ENCODE data around the gene NOS1.

NOS1 gene

DNA sequence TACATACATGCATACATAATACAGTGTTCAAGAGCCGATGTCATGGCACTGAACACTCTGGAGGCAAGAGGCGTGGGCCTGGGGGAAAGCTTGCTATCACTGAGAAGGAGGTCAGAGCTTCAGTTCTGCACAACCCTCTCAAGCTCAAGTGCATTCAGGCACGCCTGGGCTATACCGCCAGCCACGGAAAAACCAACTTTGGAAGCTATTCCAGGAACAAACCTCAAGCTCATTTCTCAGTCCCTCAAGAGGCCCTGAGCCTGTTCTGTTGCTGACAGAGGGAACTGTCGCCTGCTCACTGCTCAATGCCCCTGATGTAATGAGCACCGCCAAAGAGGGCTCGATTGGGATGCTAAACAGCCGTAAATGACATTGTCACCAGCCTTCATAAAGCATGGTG lies 9.2 kb downstream of the NOS1 start:
- Mint-ChIP-seq H3K27ac (no peak overlapping the region), H3K4me3 (no peak overlapping the region), H3K4me1 (no peaks in the 10 kb centered on the region), H3K36me3 (no peaks in the 10 kb centered on the region), H3K27me3 (no peaks in the 10 kb centered on the region), H3K9me3 (no peaks in the 10 kb centered on the region)

DNA sequence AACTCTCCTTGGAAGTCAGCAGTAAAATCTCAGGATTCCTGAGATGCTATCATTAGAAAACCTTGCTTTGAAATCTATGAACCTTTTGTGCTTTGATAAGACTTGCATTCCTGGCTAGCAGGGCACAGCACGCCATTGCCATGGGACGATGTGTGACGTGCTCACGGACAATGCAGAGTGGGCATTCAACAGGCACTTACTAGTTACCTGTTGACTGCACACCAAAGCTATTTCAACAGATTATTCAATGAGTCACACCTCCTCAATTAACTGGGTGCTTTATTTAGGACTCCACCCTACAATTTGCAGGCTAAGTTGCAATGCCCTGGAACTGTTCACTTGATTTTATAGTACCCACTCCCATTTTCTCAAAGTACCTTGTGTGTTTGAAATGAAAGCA lies 11.3 kb downstream of the NOS1 start:
- Mint-ChIP-seq H3K9me3 (no peaks in the 10 kb centered on the region), H3K4me1 (no peaks in the 10 kb centered on the region), H3K4me3 (no peak overlapping the region), H3K36me3 (no peaks in the 10 kb centered on the region), H3K27ac (no peak overlapping the region), H3K27me3 (no peaks in the 10 kb centered on the region)

DNA sequence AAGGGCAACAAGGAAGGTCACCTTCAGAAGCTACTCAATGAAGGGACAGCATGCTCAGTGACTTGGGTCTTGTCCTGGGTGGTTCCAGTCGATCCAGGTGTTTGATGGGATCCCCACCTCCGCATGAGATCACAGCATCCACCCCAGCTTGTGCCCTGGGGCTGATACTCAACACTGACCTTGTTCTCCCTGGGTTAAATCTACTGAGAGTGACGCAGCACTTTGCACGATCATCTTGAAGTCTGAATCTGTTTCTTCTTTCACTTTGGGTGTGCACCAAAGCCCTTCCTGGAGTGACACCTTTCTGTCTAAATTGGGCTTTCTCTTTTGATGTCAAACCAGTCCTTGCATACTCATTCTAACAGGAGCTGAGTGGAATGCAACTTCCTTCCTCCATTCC lies 13.8 kb downstream of the NOS1 start:
- H3K4me3 Mint-ChIP-seq = no peak overlapping the region
- H3K36me3 Mint-ChIP-seq = no peaks in the 10 kb centered on the region
- H3K4me1 Mint-ChIP-seq = no peaks in the 10 kb centered on the region
- no peak overlapping the region for H3K27ac Mint-ChIP-seq
- H3K9me3 Mint-ChIP-seq = no peaks in the 10 kb centered on the region
- H3K27me3 Mint-ChIP-seq = no peaks in the 10 kb centered on the region

DNA sequence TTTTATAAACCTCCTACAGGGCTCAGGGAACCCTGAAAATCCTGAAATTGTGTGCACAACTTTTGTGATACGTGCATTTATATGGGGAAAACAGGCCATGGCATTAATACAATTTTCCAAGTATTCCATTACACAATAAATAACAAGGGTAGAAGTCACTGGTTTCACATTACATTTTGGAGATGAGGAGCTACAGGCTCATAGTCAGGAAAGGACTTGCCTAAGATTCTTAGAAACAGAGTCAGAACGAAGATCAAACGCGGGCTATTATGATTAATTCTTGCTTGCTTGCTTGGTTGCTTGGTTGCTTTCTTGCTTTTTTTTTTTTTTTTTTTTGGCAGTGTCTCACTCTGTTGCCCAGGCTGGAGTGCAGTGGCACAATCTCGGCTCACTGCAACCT lies 16.7 kb downstream of the NOS1 start:
- no peaks in the 10 kb centered on the region for H3K9me3 Mint-ChIP-seq
- no peaks in the 10 kb centered on the region for H3K4me1 Mint-ChIP-seq
- H3K36me3 Mint-ChIP-seq = no peaks in the 10 kb centered on the region
- no peak overlapping the region for H3K27ac Mint-ChIP-seq
- H3K27me3 Mint-ChIP-seq = peaks cover 2% of the 10 kb centered on the region
- H3K4me3 Mint-ChIP-seq = no peak overlapping the region

DNA sequence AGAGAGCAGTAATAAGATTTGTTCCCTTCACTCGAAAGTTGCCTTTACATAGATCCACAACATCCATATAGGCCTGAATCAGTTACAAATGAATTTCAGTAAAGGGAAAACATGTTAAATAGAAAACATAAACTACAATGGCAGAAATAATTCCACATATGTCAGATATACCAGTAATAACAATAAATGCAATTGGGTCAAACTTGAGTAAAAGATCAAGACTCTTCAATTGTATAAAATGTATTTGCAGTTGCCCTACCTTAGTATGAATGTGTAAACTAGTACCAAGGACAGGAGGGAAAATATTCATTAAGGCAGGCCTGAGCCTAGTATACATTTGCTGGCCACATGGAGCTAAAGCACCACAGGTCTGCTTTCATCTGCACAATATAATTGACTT lies 17.6 kb downstream of the NOS1 start:
- Mint-ChIP-seq H3K27ac (no peak overlapping the region), H3K27me3 (peaks cover 4% of the 10 kb centered on the region), H3K4me1 (no peaks in the 10 kb centered on the region), H3K36me3 (no peaks in the 10 kb centered on the region), H3K9me3 (no peaks in the 10 kb centered on the region), H3K4me3 (no peak overlapping the region)

DNA sequence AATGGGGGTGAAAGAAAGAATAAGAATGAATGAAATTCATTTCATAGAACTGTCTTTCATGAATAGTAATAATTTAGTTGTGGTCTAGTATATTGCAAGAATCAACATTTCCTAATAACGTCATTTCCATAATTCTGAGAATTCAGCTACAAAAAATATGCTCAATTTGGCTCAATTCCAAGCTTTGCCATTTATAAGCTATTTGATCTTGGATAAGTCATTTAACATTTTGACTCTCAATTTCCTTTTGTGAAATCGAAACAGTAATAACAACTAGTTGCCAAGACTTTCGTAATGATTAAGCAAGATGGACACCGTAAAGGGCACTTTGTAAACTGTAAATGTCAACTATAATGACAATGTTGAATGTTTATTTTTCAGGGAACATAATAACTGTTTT lies 18.1 kb downstream of the NOS1 start:
- H3K4me1 Mint-ChIP-seq = no peaks in the 10 kb centered on the region
- H3K9me3 Mint-ChIP-seq = no peaks in the 10 kb centered on the region
- H3K27ac Mint-ChIP-seq = no peak overlapping the region
- H3K27me3 Mint-ChIP-seq = peaks cover 4% of the 10 kb centered on the region
- no peak overlapping the region for H3K4me3 Mint-ChIP-seq
- no peaks in the 10 kb centered on the region for H3K36me3 Mint-ChIP-seq

DNA sequence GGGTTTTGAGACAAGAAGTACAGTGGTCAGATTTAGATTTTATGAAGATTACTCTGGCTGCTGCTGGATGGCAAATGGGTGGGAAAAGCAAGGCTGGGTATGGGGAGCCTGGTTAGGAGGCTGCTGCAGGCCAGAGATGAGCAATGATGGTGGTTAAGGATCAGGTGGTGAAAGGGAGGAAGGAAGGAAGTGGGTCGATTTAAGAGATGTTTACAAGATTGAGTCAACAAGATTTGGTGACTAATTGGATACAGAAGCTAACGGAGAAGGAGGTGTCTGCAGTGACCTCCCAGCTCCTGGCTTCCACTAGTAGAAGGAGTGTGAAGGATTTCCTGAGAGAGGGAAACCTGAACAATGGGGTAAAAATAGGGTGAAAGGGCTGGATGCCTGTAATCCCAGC lies 18.7 kb downstream of the NOS1 start:
- no peaks in the 10 kb centered on the region for H3K9me3 Mint-ChIP-seq
- H3K4me1 Mint-ChIP-seq = no peaks in the 10 kb centered on the region
- no peak overlapping the region for H3K27ac Mint-ChIP-seq
- peaks cover 4% of the 10 kb centered on the region for H3K27me3 Mint-ChIP-seq
- H3K36me3 Mint-ChIP-seq = no peaks in the 10 kb centered on the region
- H3K4me3 Mint-ChIP-seq = no peak overlapping the region

DNA sequence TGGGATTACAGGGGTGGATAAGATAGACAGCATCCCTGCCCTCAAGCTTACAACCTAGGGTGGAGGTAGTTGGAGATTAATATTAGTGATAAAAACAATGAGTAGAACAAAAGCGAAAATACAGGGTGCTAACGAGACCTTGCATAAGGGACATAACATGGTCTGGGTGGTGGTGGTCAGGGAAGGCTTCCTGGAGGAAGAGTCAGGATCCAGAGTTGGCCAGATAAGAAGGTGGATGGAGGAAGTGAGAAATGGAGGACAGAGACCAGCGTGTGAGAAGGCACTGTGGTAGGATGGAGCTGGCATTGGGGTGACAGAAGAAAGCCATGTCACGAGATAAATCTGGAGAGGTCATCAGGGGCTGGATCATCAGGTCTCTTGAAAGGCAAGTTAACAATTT lies 19.2 kb downstream of the NOS1 start:
- Mint-ChIP-seq H3K36me3 (no peaks in the 10 kb centered on the region), H3K27me3 (peaks cover 4% of the 10 kb centered on the region), H3K4me1 (no peaks in the 10 kb centered on the region), H3K9me3 (no peaks in the 10 kb centered on the region), H3K4me3 (no peak overlapping the region), H3K27ac (no peak overlapping the region)

DNA sequence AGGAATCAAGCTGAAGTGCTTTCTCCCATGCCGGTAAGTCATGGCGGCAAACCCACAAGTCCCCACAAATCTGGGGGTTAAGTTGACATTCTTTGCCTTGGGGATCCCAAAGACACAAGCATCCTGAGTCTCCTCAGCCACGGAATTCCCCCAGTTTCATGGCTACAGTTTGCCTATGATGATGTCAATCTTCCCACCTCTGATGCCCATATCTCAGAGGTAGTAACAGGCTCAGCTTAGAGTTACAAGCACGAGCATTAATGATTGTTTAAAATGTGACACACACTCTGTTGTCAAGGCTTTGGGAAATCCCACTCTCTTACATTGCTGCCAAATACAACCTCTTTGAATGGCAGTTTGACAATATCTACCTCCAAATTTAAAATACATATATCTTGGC lies 22.3 kb downstream of the NOS1 start:
- no peak overlapping the region for H3K27ac Mint-ChIP-seq
- H3K9me3 Mint-ChIP-seq = no peaks in the 10 kb centered on the region
- H3K27me3 Mint-ChIP-seq = peaks cover 7% of the 10 kb centered on the region
- no peaks in the 10 kb centered on the region for H3K36me3 Mint-ChIP-seq
- H3K4me3 Mint-ChIP-seq = no peak overlapping the region
- no peaks in the 10 kb centered on the region for H3K4me1 Mint-ChIP-seq

DNA sequence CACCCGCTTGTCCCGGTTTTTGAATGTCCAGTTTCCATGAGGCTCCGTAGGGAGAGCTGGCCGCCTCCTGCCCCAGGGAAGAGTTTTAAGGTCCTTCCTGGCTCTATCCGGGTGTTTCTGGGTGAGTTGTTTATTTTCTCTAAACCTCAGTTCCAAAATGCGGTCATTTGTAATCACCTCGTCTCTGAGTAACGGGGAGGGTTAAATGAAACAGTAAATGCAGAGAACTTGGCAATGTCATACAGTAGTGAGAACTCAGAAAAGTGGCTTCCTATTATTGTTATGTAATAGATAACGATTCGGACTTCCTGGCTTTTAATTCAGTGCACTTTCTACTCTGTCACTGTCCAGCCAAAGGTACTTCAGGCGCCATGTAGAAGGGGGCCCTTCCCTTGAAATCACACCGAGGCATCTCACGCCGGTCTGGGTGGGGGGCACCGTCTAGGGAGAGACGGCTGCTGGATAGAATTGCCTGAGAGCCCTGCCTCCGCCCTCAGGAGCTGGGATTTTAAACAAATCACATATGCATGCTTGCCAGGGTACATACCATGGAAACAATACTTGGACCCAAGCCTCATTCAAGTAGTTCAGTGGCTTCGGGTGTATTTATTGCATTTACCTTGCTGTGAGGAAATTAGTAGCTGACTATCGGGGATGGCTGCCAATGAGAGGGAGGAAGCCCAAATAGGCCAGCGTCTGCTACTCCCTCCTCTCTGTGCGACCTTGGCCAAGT lies 26.4 kb downstream of the NOS1 start:
- Mint-ChIP-seq H3K27me3 (peaks cover 10% of the 10 kb centered on the region), H3K36me3 (no peaks in the 10 kb centered on the region), H3K27ac (no peak overlapping the region)

DNA sequence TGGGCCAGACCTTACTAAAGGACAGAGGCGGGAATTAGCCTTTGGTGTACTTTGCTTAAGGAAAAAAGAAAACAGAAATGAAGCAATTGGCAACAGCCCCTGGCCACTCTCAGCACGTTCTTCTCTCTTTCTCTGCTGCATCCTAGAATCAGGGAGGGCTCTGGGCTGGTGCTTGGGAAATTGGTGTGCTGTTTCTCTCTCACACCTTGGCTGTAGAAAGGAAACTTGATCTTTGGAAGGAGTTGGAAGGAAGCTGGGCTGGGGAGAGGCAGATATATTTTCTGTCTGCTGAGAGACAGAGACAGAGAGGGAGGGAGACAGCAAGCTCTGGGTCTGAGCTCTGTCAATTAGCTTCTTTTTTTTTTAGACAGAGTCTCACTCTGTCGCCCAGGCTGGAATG lies 27.4 kb downstream of the NOS1 start:
- Mint-ChIP-seq H3K4me1 (no peaks in the 10 kb centered on the region), H3K4me3 (no peak overlapping the region), H3K9me3 (no peaks in the 10 kb centered on the region), H3K27me3 (peaks cover 8% of the 10 kb centered on the region), H3K27ac (no peak overlapping the region), H3K36me3 (no peaks in the 10 kb centered on the region)

More for the DNA sequence above, 26.4 kb downstream of the NOS1 start:
- Mint-ChIP-seq H3K4me1 (no peaks in the 10 kb centered on the region), H3K4me3 (no peak overlapping the region), H3K9me3 (no peaks in the 10 kb centered on the region)

DNA sequence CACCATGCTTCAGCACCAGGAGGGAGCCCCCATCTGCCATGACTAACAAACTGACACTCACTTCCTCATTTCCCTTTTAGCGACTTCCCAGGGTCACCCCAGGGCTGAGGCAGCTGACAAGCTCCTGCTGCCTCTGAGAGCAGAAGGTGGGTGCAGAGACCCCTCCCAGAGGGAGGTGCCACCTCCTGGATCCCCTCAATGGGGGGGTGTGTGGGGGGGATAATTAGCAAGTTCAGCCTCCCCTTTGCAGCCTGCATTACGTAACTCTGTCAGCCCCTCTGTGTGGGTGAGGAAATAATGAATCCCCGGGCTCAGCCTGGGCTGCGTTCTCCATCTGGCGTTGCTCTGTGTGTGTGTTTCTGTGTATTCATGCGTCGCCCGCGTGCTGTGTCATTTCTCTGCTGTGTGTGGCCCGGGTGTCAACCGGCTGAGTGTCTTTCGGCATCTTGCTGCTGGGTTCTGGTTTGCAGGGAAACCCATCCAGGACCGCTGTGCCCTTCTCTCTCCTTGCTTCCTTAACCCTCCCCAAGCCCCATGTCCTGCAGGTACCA lies 28.0 kb downstream of the NOS1 start:
- H3K36me3 Mint-ChIP-seq = no peaks in the 10 kb centered on the region
- H3K4me3 Mint-ChIP-seq = no peak overlapping the region
- peaks cover 12% of the 10 kb centered on the region for H3K27me3 Mint-ChIP-seq
- H3K27ac Mint-ChIP-seq = no peak overlapping the region
- no peaks in the 10 kb centered on the region for H3K9me3 Mint-ChIP-seq
- H3K4me1 Mint-ChIP-seq = no peaks in the 10 kb centered on the region

DNA sequence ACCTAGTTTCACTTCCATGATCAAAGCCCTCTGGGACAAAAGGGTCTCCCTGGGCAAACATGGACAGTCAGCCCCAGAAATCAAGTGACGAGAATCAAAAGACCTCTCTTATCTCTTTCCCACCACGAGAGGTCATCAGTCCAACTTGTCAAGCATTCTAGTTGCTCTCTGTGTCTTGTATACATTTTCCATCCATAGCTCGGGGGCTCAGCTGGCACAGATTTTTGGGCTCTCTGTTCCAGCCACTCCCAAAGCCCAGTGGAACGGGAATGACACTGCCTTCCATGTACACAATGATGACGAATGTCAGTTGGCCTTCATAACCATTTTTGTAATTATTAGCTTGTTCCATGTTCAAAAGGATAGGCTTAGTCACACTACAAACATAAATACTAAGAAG lies 29.7 kb downstream of the NOS1 start:
- Mint-ChIP-seq H3K4me1 (no peaks in the 10 kb centered on the region), H3K36me3 (no peaks in the 10 kb centered on the region), H3K4me3 (no peak overlapping the region), H3K27ac (no peak overlapping the region), H3K9me3 (no peaks in the 10 kb centered on the region), H3K27me3 (peaks cover 13% of the 10 kb centered on the region)

DNA sequence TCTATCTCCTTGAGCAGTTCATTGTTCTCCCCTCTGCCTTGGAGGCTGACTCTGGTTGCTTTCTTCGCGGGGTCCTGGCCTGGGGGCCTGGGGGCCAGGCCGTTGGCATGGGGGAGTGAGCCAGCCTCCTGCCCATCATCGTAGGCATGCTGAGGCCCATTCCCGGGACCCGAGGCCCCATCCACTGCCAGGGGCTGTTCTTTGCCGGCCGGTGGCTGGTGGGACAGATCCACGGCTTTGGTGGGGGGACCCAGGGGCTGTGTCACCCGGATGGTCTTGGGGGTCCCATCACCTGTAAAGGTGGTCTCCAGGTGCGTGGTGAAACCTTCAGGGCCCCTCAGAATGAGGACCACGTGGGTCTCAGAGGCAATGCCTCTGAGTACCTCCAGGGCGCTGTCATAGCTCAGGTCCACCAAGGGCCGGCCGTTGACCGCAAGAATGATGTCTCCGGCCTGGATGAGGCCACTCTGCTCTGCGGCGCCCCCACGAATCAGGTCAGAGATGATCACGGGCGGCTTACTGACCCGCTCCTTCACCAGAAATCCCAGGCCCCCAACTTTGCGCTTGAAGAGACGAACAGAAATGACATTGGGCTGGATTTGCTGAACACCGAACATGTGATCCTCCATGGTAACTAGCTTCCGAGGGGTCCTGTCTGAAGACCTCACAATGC lies 30.8 kb downstream of the NOS1 start:
- H3K4me1 Mint-ChIP-seq = no peaks in the 10 kb centered on the region
- H3K27me3 Mint-ChIP-seq = peaks cover 13% of the 10 kb centered on the region
- no peak overlapping the region for H3K27ac Mint-ChIP-seq
- H3K4me3 Mint-ChIP-seq = no peak overlapping the region
- H3K9me3 Mint-ChIP-seq = no peaks in the 10 kb centered on the region
- H3K36me3 Mint-ChIP-seq = no peaks in the 10 kb centered on the region

DNA sequence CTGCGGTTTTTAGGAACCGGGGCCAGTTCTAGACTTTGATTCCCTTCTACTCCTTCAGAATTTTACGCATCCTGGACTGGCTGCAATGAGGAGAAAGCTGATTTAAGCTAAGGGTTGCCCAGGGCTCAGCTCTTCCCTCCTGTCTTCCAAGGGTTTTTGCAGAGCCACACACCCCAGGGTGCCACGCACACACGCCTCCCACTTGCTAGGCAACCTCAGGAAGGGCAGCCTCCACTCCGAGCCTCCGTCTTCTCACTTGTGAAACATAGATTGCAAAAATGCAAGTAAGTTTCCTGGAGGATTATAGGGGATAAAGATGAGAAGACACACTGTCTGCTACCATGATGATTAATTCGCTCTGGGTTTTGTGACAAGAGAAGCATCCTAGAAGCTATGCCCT lies 31.7 kb downstream of the NOS1 start:
- no peak overlapping the region for H3K27ac Mint-ChIP-seq
- H3K9me3 Mint-ChIP-seq = no peaks in the 10 kb centered on the region
- H3K27me3 Mint-ChIP-seq = peaks cover 12% of the 10 kb centered on the region
- H3K4me3 Mint-ChIP-seq = no peak overlapping the region
- no peaks in the 10 kb centered on the region for H3K36me3 Mint-ChIP-seq
- H3K4me1 Mint-ChIP-seq = no peaks in the 10 kb centered on the region

DNA sequence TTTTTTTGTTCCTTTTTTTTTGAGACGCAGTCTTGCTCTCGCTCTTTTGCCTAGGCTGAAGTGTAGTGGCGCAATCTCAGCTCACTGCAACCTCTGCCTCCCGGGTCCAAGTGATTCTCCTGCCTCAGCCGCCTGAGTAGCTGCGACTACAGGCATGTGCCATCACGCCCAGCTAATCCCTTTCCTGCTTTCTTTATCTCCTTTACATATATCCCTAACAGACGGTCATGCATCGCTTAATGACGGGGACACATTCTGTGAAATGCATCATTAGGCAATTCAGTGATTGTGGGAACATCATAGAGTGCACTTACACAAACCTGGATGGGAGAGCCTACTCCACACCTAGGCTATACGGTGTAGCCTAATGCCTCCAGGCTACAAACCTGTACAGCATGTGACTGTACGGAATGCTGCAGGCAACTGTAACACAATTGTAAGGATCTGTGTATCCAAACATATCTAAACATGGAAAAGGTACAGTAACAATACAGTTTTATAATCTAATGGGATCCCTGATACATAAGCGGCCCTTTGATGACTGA lies 32.8 kb downstream of the NOS1 start:
- Mint-ChIP-seq H3K9me3 (no peaks in the 10 kb centered on the region), H3K4me1 (no peaks in the 10 kb centered on the region)

More for the DNA sequence above, 32.8 kb downstream of the NOS1 start:
- Mint-ChIP-seq H3K4me3 (no peak overlapping the region), H3K27ac (no peak overlapping the region), H3K27me3 (peaks cover 8% of the 10 kb centered on the region), H3K36me3 (no peaks in the 10 kb centered on the region)
